ENCODE results near the gene BIK.

BIK gene

GRCh38 chr22:43116932-43117331 is 6.4 kb downstream of the BIK start:
- Histone ChIP-seq H3K4me1 (ENCODE audit: low read length) (no peaks in the 10 kb centered on the region), H2AFZ (ENCODE audit: low read length) (no peak overlapping the region), H3F3A (ENCODE audit: insufficient read depth, low read length) (no peaks in the 10 kb centered on the region), H3K9ac (ENCODE audit: low read length) (no peak overlapping the region), H3K27me3 (replicated peaks; ENCODE audit: insufficient read depth, low read length) (peaks cover under 1% of the 10 kb centered on the region; the same call in 1 of the 2 replicates), H3K9me3 (replicated peaks; ENCODE audit: insufficient read depth, low read length) (no peaks in the 10 kb centered on the region), H3K4me2 (ENCODE audit: low read depth, low read length) (no peak overlapping the region), H3K79me2 (ENCODE audit: low read length) (no peaks in the 10 kb centered on the region), H3K36me3 (replicated peaks; ENCODE audit: insufficient read depth, low read length) (no peaks in the 10 kb centered on the region), H4K20me1 (ENCODE audit: insufficient read depth, low read length) (no peaks in the 10 kb centered on the region), H3K27ac (ENCODE audit: low read length) (no peak overlapping the region), H3K4me3 (ENCODE audit: low read length) (no peak overlapping the region), H3K9me2 (replicated peaks; ENCODE audit: insufficient read depth, low read length) (no peaks in the 10 kb centered on the region)
- TF ChIP-seq CTCF (IDR thresholded peaks at IDR 0.05; ENCODE audit: low read length): no peak
- TF ChIP-seq EZH2 (optimal IDR thresholded peaks at IDR 0.05; ENCODE audit: low read depth, low read length): no peak
- TF ChIP-seq EZH2phosphoT487 (IDR thresholded peaks at IDR 0.05; ENCODE audit: low read length): no peak
- DNase-seq: no peak

DNA sequence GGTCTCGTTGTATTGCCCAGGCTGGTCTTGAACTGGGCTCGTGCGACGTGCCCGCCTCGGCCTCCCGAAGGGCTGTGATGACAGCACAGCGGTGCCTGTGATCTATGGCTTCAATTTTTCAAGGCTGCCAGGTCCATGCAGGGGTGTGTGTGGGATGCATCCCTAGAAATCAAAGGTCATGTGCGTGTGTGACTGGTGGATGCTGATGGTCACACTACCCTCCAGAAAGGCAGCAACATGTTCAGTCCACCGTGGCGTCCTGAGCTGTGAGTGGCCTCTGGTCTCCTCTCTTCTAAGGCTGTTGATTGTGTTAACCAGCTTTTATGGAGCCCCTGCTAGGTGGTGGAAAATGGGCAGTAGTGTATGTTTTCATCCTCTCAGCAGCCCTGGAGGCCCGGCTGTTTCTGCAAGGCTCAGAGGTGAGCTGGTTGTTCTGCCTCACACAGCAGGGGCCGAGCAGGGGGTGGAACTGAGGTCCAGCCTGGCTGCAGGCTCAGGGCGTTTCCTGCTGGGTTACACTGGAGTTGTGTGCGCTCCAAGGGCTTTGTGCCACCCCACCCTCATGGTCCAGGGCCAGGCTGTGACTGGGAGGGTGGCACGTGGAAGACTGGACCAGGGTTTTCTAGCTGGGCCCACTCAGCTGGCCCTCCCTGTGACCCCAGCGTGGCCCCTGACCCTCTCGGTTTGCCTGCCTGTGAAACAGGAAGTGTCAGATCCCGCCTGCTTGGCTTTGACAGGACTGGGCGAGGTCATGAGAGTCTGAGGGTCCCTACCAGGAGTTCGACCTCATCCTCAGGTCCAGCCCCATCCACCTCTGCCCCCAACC is 7.7 kb downstream of the BIK start:
- Histone ChIP-seq H3K36me3 (replicated peaks; ENCODE audit: insufficient read depth, low read length) (no peaks in the 10 kb centered on the region), H3K4me2 (ENCODE audit: low read depth, low read length) (no peak overlapping the region), H3K9ac (ENCODE audit: low read length) (no peak overlapping the region), H4K20me1 (ENCODE audit: insufficient read depth, low read length) (no peaks in the 10 kb centered on the region), H3K9me3 (replicated peaks; ENCODE audit: insufficient read depth, low read length) (no peaks in the 10 kb centered on the region), H3K4me1 (ENCODE audit: low read length) (no peaks in the 10 kb centered on the region), H3K9me2 (replicated peaks; ENCODE audit: insufficient read depth, low read length) (no peaks in the 10 kb centered on the region), H3K4me3 (ENCODE audit: low read length) (no peak overlapping the region), H3K27me3 (replicated peaks; ENCODE audit: insufficient read depth, low read length) (no peaks in the 10 kb centered on the region), H3F3A (ENCODE audit: insufficient read depth, low read length) (no peaks in the 10 kb centered on the region), H2AFZ (ENCODE audit: low read length) (no peak overlapping the region), H3K79me2 (ENCODE audit: low read length) (no peaks in the 10 kb centered on the region), H3K27ac (ENCODE audit: low read length) (no peak overlapping the region)
- no peak for DNase-seq
- TF ChIP-seq EZH2 (optimal IDR thresholded peaks at IDR 0.05; ENCODE audit: low read depth, low read length): no peak
- TF ChIP-seq EZH2phosphoT487 (IDR thresholded peaks at IDR 0.05; ENCODE audit: low read length): no peak
- TF ChIP-seq CTCF (IDR thresholded peaks at IDR 0.05; ENCODE audit: low read length): no peak

DNA sequence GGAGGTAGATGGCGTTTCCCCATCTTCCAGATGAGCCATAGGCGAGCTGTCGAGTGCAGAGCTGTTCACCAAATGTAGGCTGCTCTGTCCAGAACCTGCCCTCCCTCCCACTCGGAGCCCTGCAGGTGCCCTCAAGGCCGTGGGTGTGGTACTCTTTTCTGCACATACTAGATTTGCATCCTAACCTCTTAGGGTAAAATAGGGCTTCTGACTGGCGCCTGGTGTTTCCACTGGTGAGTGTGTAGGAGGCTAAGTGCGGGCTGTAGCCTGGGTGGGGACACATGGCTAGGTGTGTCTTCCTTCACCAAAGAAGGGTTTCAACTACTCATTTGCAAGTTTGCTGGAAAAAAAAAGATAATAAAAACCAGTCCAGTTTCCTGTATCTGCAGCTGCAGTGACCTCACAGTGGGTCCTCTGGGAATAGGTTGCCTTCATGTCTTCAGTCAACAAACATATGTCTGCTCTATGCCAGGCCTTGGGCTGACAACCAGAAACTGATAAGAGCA is 8.5 kb downstream of the BIK start:
- no peak for DNase-seq
- no peaks in the 10 kb centered on the region for H3K9me2 ChIP-seq (replicated peaks; ENCODE audit: insufficient read depth, low read length)
- no peak overlapping the region for H3K4me3 ChIP-seq (ENCODE audit: low read length)
- no peaks in the 10 kb centered on the region for H4K20me1 ChIP-seq (ENCODE audit: insufficient read depth, low read length)
- H3K79me2 ChIP-seq (ENCODE audit: low read length): no peaks in the 10 kb centered on the region
- no peaks in the 10 kb centered on the region for H3K4me1 ChIP-seq (ENCODE audit: low read length)
- H3K36me3 ChIP-seq (replicated peaks; ENCODE audit: insufficient read depth, low read length): no peaks in the 10 kb centered on the region
- H3K9me3 ChIP-seq (replicated peaks; ENCODE audit: insufficient read depth, low read length): no peaks in the 10 kb centered on the region
- H3K27me3 ChIP-seq (replicated peaks; ENCODE audit: insufficient read depth, low read length): no peaks in the 10 kb centered on the region
- H3K27ac ChIP-seq (ENCODE audit: low read length): no peak overlapping the region
- H3K4me2 ChIP-seq (ENCODE audit: low read depth, low read length): no peak overlapping the region
- H3F3A ChIP-seq (ENCODE audit: insufficient read depth, low read length): no peaks in the 10 kb centered on the region
- no peak overlapping the region for H3K9ac ChIP-seq (ENCODE audit: low read length)
- TF ChIP-seq EZH2phosphoT487 (IDR thresholded peaks at IDR 0.05; ENCODE audit: low read length) (no peak), EZH2 (optimal IDR thresholded peaks at IDR 0.05; ENCODE audit: low read depth, low read length) (no peak), CTCF (IDR thresholded peaks at IDR 0.05; ENCODE audit: low read length) (no peak)
- no peak overlapping the region for H2AFZ ChIP-seq (ENCODE audit: low read length)

All from MM.1S (cell line).